ENCODE results near the gene SRRT. TPM values are rescaled to one million over a fixed set of nuclear protein-coding genes. Genes with fewer than 3 reads are reported as not detected.

The SRRT gene
- total and polyA plus RNA-seq, 4 donors, result 27.2 to 45.0 (median 30.3) TPM

DNA sequence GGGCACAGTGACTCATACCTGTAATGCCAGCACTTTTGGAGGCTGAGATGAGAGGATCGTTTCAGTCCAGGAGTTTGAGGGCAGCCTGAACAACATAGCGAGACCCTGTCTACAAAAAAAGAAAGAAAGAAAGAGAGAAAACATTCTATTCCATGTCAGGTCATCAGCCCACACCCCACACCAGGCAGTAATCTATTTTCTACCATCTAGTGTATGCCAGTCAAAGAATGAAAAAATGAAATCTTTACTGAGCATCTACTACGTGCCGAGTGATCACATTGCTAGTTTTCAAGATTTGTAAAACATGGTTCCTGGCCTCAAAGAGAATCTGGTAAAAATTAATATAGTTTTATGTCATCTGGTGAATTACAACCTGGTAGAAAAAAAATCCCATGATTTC lies 44.5 kb upstream of the SRRT start:
- Histone ChIP-seq H3K4me3 (ENCODE audit: low read depth in 1 of 3, low read length in 3 of 3) (no peak overlapping the region), H3K27me3 (ENCODE audit: control insufficient read depth in 4 of 4, insufficient read depth in 4 of 4, low read length in 3 of 4) (no peaks in the 10 kb centered on the region), H3K9me3 (ENCODE audit: control insufficient read depth in 4 of 4, low read length in 3 of 4) (no peaks in the 10 kb centered on the region), H3K9ac (ENCODE audit: low read depth in 1 of 2, low read length in 2 of 2) (no peak overlapping the region), H3K4me1 (ENCODE audit: control insufficient read depth in 4 of 4, insufficient read depth in 4 of 4, low read length in 3 of 4) (peaks cover 17 to 64% (median 43%) of the 10 kb centered on the region in 4 donors), H3K36me3 (ENCODE audit: control insufficient read depth in 4 of 4, insufficient read depth in 3 of 4, low read depth in 1 of 4, low read length in 3 of 4) (no peaks in the 10 kb centered on the region), H3K27ac (ENCODE audit: low read depth in 1 of 2, low read length in 2 of 2) (peak overlapping the region; percentile 6 to 35)
- DNase-seq (ENCODE audit: low spot score), result no peak
- 89% methylated on average over 4 of the region's 4 CpGs for WGBS
- TF ChIP-seq GABPA (IDR thresholded peaks at IDR 0.05 in 1 of 2, conservative IDR thresholded peaks at IDR 0.05 in 1 of 2), result no peak
- no peak for TF ChIP-seq YY1 (IDR thresholded peaks at IDR 0.05)
- no peak for TF ChIP-seq SP1 (IDR thresholded peaks at IDR 0.05)
- TF ChIP-seq JUND (IDR thresholded peaks at IDR 0.05), result no peak
- no peak for TF ChIP-seq TAF1 (conservative IDR thresholded peaks at IDR 0.05)
- no peak for TF ChIP-seq FOXA2 (IDR thresholded peaks at IDR 0.05)
- TF ChIP-seq CTCF (IDR thresholded peaks at IDR 0.05; ENCODE audit: low read depth, low read length, missing input control), result no peak
- TF ChIP-seq HNF4G (IDR thresholded peaks at IDR 0.05), result no peak
- TF ChIP-seq ATF3 (IDR thresholded peaks at IDR 0.05), result no peak

DNA sequence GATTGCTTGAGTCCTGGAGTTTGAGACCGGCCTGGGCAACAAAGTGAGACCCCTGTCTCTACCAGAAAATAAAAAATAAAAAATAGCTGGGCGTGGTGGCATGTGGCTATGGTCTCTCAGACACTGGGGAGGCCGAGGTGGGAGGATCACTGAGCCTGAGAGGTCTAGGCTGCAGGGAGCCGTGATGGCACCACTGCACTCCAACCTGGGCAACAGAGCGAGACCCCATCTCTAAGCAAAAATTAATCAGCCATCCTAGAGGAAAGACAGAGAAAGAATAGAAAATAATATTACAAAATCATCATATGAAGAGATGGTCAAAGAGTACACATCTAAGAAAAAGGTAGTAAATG lies 42.6 kb upstream of the SRRT start:
- H3K9ac ChIP-seq (ENCODE audit: low read depth in 1 of 2, low read length in 2 of 2), result no peak overlapping the region
- TF ChIP-seq FOXA2 (IDR thresholded peaks at IDR 0.05) (no peak), JUND (IDR thresholded peaks at IDR 0.05) (no peak), RXRA (IDR thresholded peaks at IDR 0.05) (no peak), CTCF (IDR thresholded peaks at IDR 0.05; ENCODE audit: low read depth, low read length, missing input control) (no peak)
- H3K27me3 ChIP-seq (ENCODE audit: control insufficient read depth in 4 of 4, insufficient read depth in 4 of 4, low read length in 3 of 4), result no peaks in the 10 kb centered on the region
- 63% methylated on average over 5 of the region's 5 CpGs for WGBS
- H3K9me3 ChIP-seq (ENCODE audit: control insufficient read depth in 4 of 4, low read length in 3 of 4), result no peaks in the 10 kb centered on the region
- no peak for DNase-seq (ENCODE audit: low spot score)
- peak overlapping the region; percentile 86 to 89 for H3K27ac ChIP-seq (ENCODE audit: low read depth in 1 of 2, low read length in 2 of 2)
- no peaks in the 10 kb centered on the region for H3K36me3 ChIP-seq (ENCODE audit: control insufficient read depth in 4 of 4, insufficient read depth in 3 of 4, low read depth in 1 of 4, low read length in 3 of 4)
- no peak overlapping the region for H3K4me3 ChIP-seq (ENCODE audit: low read depth in 1 of 3, low read length in 3 of 3)
- peaks cover 21 to 58% (median 39%) of the 10 kb centered on the region in 4 donors for H3K4me1 ChIP-seq (ENCODE audit: control insufficient read depth in 4 of 4, insufficient read depth in 4 of 4, low read length in 3 of 4)

DNA sequence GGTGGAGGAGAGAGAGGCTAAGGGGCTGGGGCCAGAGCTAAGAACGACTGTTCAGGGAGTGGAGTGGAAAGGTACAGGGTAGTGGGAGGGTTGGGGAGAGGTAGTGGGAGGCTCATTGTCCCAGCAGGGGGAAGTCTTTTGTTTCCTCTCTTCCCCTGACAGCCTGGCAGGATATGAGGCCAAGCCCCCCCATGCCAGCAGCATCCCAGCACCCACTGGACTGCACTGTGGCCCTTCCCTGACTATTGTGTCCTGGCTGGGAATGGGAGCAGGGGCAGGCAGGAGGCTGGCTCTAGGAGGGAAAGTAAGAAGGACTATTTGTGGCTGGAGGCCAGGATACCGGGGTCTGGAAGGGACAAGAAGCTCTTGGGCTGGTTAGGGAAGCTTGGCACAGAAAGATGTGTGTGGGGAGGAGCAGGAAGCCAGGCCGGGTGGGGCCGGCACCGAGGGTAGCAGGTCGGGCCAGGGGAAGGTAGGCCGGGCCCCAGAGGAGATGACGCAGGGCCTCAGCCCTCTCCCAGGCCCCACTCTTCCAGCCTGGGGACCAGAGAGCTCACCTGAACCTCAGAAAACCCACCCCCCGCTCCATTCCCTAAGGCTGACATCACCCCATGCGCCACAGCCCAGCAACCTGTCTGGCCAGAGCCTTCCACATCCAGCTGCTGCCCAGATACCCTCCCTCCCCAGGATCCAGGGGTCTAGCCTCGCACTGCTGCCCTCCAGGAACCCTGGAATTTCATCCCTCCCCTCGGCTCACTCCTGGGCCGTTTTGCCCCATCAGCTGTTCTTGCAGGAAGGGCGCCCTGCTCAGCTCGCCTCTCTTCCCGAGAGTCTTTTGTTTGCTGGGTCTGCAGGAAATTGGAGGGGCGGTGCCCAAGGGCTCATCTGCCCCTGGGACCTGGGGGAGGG lies 38.7 kb upstream of the SRRT start:
- no peaks in the 10 kb centered on the region for H3K27me3 ChIP-seq (ENCODE audit: control insufficient read depth in 4 of 4, insufficient read depth in 4 of 4, low read length in 3 of 4)
- DNase-seq (ENCODE audit: low spot score), result no peak
- no peaks in the 10 kb centered on the region for H3K9me3 ChIP-seq (ENCODE audit: control insufficient read depth in 4 of 4, low read length in 3 of 4)
- no peak overlapping the region for H3K9ac ChIP-seq (ENCODE audit: low read depth in 1 of 2, low read length in 2 of 2)
- H3K4me1 ChIP-seq (ENCODE audit: control insufficient read depth in 4 of 4, insufficient read depth in 4 of 4, low read length in 3 of 4), result peaks cover 19 to 43% (median 30%) of the 10 kb centered on the region in 4 donors
- 64% methylated on average over 17 of the region's 17 CpGs for WGBS
- peak overlapping the region; percentile 69 to 70 for H3K27ac ChIP-seq (ENCODE audit: low read depth in 1 of 2, low read length in 2 of 2)
- TF ChIP-seq NR2F2 (IDR thresholded peaks at IDR 0.05), result peak; percentile 91
- no peak for TF ChIP-seq ATF3 (IDR thresholded peaks at IDR 0.05)
- peak; percentile 40 for TF ChIP-seq SP1 (IDR thresholded peaks at IDR 0.05)
- H3K4me3 ChIP-seq (ENCODE audit: low read depth in 1 of 3, low read length in 3 of 3), result no peak overlapping the region
- no peaks in the 10 kb centered on the region for H3K36me3 ChIP-seq (ENCODE audit: control insufficient read depth in 4 of 4, insufficient read depth in 3 of 4, low read depth in 1 of 4, low read length in 3 of 4)

Data from liver (tissue), 9 donors.